Keratinocyte (primary cell): ENCODE results near the gene KCNE4. TPM values are rescaled to one million over a fixed set of nuclear protein-coding genes. Genes with fewer than 3 reads are reported as not detected.

Experiments
- DNase-seq: peaks from one replicate; pipeline ENCODE4 v3.0.0-alpha.2; 2011; ENCODE audit warnings: low read depth, missing footprints, low spot score
- FAIRE-seq: peaks from 2 replicates; lab custom pipeline; 2011; peaks lifted over from hg19 to GRCh38; lab: Jason Lieb, UNC
- H2AFZ ChIP-seq: 2 replicates; pipeline ENCODE4 v1.6.0; 2012; ENCODE audit warnings: low read length, control low read depth, inconsistent platforms; ENCODE audit not compliant: control insufficient read depth
- H3K27ac ChIP-seq: 2 replicates; pipeline ENCODE4 v1.5.1; 2011; ENCODE audit warnings: low read length; ENCODE audit not compliant: control insufficient read depth, insufficient read depth
- H3K27me3 ChIP-seq: 3 replicates; pipeline ENCODE4 v1.6.0; 2011; ENCODE audit warnings: low read length; ENCODE audit not compliant: control insufficient read depth, insufficient read depth; ENCODE audit errors: extremely low read depth
- H3K36me3 ChIP-seq, 2 experiments: 2 replicates in 1 of 2; 3 replicates in 1 of 2; pipeline ENCODE4 v1.5.1; 2011; ENCODE audit warnings: low read length in 2 of 2, mild to moderate bottlenecking in 1 of 2; ENCODE audit not compliant: control insufficient read depth in 2 of 2, insufficient read depth in 2 of 2; ENCODE audit errors: extremely low read depth in 1 of 2
- H3K4me1 ChIP-seq: 3 replicates; pipeline ENCODE4 v1.5.1; 2011; ENCODE audit warnings: low read length; ENCODE audit not compliant: control insufficient read depth, insufficient read depth; ENCODE audit errors: extremely low read depth
- H3K4me2 ChIP-seq: 3 replicates; pipeline ENCODE4 v1.6.0; 2011; ENCODE audit warnings: low read depth, low read length; ENCODE audit not compliant: control insufficient read depth, insufficient read depth; ENCODE audit errors: extremely low read depth
- H3K4me3 ChIP-seq, 3 experiments: fragments of 200-600 bp in 1 of 3; sonication (generic) in 1 of 3; 2 replicates in 2 of 3; 3 replicates in 1 of 3; pipeline ENCODE4 v1.5.1; 2011 to 2016; ENCODE audit warnings: low read length in 3 of 3, mild to moderate bottlenecking in 3 of 3, control low read depth in 2 of 3, inconsistent platforms in 1 of 3, low read depth in 1 of 3, mixed read lengths in 1 of 3, mixed run types in 1 of 3, moderate library complexity in 1 of 3; ENCODE audit not compliant: control insufficient read depth in 2 of 3, insufficient read depth in 2 of 3; ENCODE audit errors: extremely low read depth in 1 of 3
- H3K79me2 ChIP-seq: 2 replicates; pipeline ENCODE4 v1.6.0; 2012; ENCODE audit warnings: low read length; ENCODE audit not compliant: control insufficient read depth, insufficient read depth
- H3K9ac ChIP-seq: 3 replicates; pipeline ENCODE4 v1.6.0; 2011; ENCODE audit warnings: low read length; ENCODE audit not compliant: control insufficient read depth, insufficient read depth; ENCODE audit errors: extremely low read depth
- H3K9me1 ChIP-seq: 3 replicates; pipeline ENCODE4 v1.6.0; 2011; ENCODE audit warnings: low read length; ENCODE audit not compliant: control insufficient read depth, insufficient read depth; ENCODE audit errors: extremely low read depth
- H3K9me3 ChIP-seq: 2 replicates; pipeline ENCODE4 v1.5.1; 2012; ENCODE audit warnings: low read depth, low read length; ENCODE audit not compliant: control insufficient read depth
- H4K20me1 ChIP-seq: 3 replicates; pipeline ENCODE4 v1.6.0; 2011; ENCODE audit warnings: low read length; ENCODE audit not compliant: control insufficient read depth, insufficient read depth; ENCODE audit errors: extremely low read depth
- EZH2 ChIP-seq: IDR thresholded peaks from one replicate; pipeline ENCODE4 v1.6.1; 2012; ENCODE audit warnings: inconsistent platforms, mild to moderate bottlenecking, low read length, moderate library complexity
- dilution Hi-C: fragments of 300-500 bp; cut with MboI; formaldehyde crosslinking; loops from one replicate; pipeline ENCODE4 v1.7.0; 2020; ENCODE audit warnings: low sequenced_read_pairs; ENCODE audit not compliant: extremely low pct_ligation_motif_present
- polyA plus RNA-seq, 5 experiments: library from polyadenylated mRNA; depleted of rRNA in 3 of 5; stranded (reverse) in 3 of 5; stranded (forward) in 1 of 5; unstranded in 1 of 5; fragments of >200 nt; gene quantifications; 1 replicate in 1 of 5; 2 replicates in 3 of 5; 3 replicates in 1 of 5; pipeline versions ENCODE4 v1.2.1 to v1.2.3, GENCODE V29; 2011 to 2012; ENCODE audit warnings: missing spikeins in 2 of 5, low read depth in 1 of 5, low replicate concordance in 1 of 5
- TF ChIP-seq, protein P1 (sequence below), 3 experiments: IDR thresholded peaks in 1 of 3; conservative IDR thresholded peaks in 1 of 3; optimal IDR thresholded peaks in 1 of 3; 2 replicates in 2 of 3; 3 replicates in 1 of 3; pipeline versions ENCODE3 to v1.5.1; 2011; ENCODE audit warnings: low read length in 3 of 3, mild to moderate bottlenecking in 3 of 3, moderate library complexity in 2 of 3, control low read depth in 1 of 3, inconsistent platforms in 1 of 3; ENCODE audit not compliant: insufficient read depth in 2 of 3; ENCODE audit errors: extremely low read depth in 1 of 3

The KCNE4 gene
- polyA plus RNA-seq, 1 donor (not counting 4 experiments of a cell fraction or from before 2014, with no cell fraction given) = 0.13 TPM

GRCh38 chr2:223069988-223070387 is 18.0 kb downstream of the KCNE4 start:
- no peak for TF ChIP-seq EZH2
- TF ChIP-seq, protein P1, sequence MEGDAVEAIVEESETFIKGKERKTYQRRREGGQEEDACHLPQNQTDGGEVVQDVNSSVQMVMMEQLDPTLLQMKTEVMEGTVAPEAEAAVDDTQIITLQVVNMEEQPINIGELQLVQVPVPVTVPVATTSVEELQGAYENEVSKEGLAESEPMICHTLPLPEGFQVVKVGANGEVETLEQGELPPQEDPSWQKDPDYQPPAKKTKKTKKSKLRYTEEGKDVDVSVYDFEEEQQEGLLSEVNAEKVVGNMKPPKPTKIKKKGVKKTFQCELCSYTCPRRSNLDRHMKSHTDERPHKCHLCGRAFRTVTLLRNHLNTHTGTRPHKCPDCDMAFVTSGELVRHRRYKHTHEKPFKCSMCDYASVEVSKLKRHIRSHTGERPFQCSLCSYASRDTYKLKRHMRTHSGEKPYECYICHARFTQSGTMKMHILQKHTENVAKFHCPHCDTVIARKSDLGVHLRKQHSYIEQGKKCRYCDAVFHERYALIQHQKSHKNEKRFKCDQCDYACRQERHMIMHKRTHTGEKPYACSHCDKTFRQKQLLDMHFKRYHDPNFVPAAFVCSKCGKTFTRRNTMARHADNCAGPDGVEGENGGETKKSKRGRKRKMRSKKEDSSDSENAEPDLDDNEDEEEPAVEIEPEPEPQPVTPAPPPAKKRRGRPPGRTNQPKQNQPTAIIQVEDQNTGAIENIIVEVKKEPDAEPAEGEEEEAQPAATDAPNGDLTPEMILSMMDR (optimal IDR thresholded peaks at IDR 0.05 in 1 of 3, IDR thresholded peaks at IDR 0.05 in 1 of 3, conservative IDR thresholded peaks at IDR 0.05 in 1 of 3; ENCODE audit: extremely low read depth in 1 of 3, insufficient read depth in 2 of 3, low read length in 3 of 3) = no peak
- Histone ChIP-seq H3K9ac (no peak overlapping the region), H3K9me3 (no peaks in the 10 kb centered on the region), H3K27me3 (no peaks in the 10 kb centered on the region), H4K20me1 (no peaks in the 10 kb centered on the region), H3K4me1 (no peaks in the 10 kb centered on the region), H3K27ac (no peak overlapping the region), H2AFZ (no peak overlapping the region), H3K9me1 (no peaks in the 10 kb centered on the region), H3K4me3 (no peak overlapping the region), H3K4me2 (no peak overlapping the region), H3K79me2 (no peaks in the 10 kb centered on the region), H3K36me3 (no peaks in the 10 kb centered on the region)
- FAIRE-seq = no peak
- dilution Hi-C loops = no loop called here
- no peak for DNase-seq

DNA sequence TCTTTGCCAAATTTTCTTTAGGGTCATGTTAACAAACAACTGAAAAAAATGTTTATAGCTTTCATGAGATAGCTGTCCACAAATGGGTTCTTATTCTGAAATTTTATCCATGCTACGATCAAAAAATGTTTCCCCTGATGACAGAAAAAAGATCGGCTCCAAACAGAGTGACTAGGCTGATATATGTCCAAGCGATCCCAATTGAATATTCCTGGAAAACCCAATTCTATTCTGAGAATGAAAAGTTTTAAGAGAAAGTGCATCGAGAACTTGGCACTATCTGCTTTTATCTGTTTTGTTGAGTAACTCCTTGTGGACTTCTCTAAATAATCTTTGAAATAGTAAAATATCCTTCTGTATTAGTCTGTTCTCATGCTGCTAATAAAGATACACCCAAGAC is 19.1 kb downstream of the KCNE4 start:
- dilution Hi-C loops = no loop called here
- Histone ChIP-seq H3K9me3 (no peaks in the 10 kb centered on the region), H3K9ac (no peak overlapping the region), H3K36me3 (no peaks in the 10 kb centered on the region), H2AFZ (no peak overlapping the region), H3K27me3 (no peaks in the 10 kb centered on the region), H3K4me3 (no peak overlapping the region), H3K27ac (no peak overlapping the region), H3K4me2 (no peak overlapping the region), H3K9me1 (no peaks in the 10 kb centered on the region), H3K4me1 (no peaks in the 10 kb centered on the region), H4K20me1 (no peaks in the 10 kb centered on the region), H3K79me2 (no peaks in the 10 kb centered on the region)
- DNase-seq = no peak
- TF ChIP-seq, protein P1 (optimal IDR thresholded peaks at IDR 0.05 in 1 of 3, IDR thresholded peaks at IDR 0.05 in 1 of 3, conservative IDR thresholded peaks at IDR 0.05 in 1 of 3; ENCODE audit: extremely low read depth in 1 of 3, insufficient read depth in 2 of 3, low read length in 3 of 3) = no peak
- no peak for TF ChIP-seq EZH2
- FAIRE-seq = no peak
